NOMO-1 treated with DMSO at 0.1 percent for 48 hours (cell line): ENCODE results near the gene HNRNPUL2.
"Not testable (repeated sequence)": the region's sequence is repeated elsewhere in the genome, so short reads cannot be mapped to it uniquely, and the experiment has no call there.

ENCODE experiments used
- DNase-seq: peaks from one replicate; lab custom pipeline; 2025; ENCODE audit not compliant: unreplicated experiment; lab: John Stamatoyannopoulos, UW

Gene HNRNPUL2

DNA sequence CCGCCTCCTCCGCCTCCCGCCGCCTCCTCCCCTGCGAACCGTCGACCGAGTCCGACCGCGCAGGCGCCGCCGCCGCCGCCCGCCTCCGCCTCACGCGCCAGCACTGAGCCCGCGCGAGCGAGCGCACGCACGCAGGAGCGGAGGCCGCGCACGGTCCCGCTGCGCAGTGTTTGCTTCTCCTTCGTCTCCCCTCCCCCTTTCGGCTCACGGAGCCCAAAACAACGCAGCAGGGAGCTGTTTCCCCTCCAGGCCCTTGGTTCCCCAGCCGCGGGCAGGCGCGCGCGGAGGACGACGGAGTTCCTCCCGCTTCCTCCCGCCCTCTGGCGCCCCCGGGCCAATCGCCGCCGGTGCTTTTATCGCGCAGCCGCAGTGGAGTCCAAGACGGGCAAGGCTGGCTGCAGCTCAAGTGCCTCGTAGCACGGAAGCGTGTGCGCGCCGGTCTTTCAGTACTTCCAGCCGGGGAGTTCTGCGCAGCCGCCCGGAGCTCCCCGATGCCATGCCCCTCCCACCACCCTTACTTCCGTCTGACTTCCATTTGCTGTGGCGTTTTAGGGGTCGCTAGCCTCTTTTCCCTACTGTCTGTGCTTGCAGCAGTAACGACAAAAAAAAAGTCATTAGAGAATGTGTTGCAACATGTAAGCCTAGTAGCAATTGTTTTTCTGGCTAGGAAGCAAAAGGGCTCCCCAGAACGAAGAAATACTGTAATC lies at the start of gene HNRNPUL2:
Gene HNRNPUL2, minus strand, starts transcription at position 293 of the 707 bp plus-strand sequence. CDS start 301 bp downstream, outside the sequence.
- DNase-seq, result peak; percentile 100

DNA sequence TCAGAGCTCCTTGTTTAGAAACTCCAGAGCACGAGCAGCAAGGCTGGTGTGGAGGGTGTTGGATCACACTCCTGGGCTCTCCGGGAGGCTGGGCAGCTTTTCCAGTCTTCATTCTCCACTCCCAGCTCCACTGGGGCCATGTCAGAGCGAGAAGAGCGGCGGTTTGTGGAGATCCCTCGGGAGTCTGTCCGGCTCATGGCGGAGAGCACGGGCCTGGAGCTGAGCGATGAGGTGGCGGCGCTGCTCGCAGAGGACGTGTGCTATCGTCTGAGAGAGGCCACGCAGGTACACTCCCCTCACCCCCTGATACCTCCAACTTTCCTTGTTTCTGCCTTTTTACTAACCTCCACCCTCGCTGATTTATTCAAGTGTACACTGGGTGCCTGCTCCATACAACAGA lies 48.4 kb upstream of the HNRNPUL2 start:
- no peak for DNase-seq

DNA sequence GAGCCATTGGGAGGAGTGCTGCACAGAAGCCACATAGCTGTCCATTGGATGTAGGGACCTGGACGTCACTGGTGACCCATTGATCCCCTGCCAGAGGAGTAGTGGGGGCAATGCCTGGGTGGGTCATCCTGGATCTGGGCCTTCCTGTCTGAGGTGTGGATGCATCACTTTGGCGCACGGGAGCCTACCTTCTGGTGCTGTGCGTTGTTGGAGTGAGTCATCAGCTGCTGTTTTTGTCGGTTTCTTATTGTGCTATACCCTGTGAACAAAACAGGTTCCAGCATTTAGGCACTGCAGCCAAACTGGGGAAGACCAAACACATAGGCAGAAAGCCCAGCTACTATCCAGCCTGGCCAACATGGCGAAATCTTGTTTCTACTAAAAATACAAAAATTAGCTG lies 47.1 kb upstream of the HNRNPUL2 start:
- DNase-seq, result no peak

DNA sequence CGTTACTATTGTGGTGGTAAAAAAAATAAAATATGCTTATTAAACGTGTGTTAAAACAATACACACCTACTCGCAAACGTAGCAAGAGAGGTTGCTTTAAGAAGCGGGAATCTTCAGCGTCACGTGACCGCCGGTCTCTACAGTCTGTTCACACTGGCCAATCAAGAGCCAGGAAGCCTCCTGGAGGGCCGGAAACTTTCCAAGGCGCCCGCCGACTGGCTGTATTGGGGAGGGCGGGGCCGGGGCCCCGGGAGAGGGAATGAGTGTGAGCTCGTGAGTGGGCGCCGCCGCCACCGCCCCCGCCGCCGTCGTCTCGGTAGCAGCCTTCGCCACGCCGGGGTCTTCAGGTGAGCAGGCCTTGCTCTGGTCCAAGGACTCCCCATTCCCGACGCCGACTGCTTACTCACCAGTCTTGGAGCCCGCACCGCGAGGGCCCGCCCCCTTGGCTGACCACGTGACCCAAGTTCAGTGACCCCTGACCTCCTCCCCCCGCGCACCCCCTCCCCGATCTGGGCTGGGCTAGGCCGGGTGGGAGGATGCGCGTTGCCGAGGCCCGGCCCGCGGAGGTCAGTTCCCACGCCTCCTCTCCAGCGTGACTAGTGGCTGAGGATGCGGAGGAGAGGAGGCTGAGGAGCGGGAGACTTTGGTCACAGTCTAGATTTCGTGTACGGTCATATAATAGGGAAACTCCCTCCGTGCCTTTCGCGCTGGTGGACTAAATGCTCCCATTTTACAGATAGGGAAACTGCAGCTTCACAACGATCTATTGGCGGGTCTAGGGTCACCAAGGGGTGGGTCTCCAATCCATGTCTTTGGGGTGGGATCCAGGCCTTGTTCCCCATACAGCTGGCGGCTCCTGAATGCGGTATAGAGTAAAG lies 44.1 kb upstream of the HNRNPUL2 start, which contains the start of gene TAF6L:
Gene TAF6L, plus strand, starts transcription at position 253 of the 878 bp plus-strand sequence. CDS start 4,388 bp downstream, outside the sequence.
- DNase-seq, result peak; percentile 90

DNA sequence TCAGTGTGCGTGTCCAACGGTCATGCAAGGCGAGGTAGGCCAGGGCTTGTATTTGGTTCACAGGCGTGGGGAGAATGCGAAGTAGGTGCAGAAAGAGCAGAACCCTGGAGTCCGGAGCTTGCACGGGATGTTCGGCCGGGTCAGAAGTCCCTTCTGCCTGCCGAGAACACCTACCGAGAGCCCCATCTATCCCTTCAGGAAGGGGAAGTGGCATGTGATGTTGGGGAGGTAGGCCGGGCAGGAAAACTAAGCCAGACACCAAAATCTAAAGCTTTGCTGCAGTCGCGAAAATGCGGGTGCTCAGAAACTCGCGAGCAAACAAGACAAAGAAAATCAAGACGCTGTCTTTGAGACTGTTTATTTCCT lies 43.5 kb upstream of the HNRNPUL2 start:
- peak; percentile 47 for DNase-seq

DNA sequence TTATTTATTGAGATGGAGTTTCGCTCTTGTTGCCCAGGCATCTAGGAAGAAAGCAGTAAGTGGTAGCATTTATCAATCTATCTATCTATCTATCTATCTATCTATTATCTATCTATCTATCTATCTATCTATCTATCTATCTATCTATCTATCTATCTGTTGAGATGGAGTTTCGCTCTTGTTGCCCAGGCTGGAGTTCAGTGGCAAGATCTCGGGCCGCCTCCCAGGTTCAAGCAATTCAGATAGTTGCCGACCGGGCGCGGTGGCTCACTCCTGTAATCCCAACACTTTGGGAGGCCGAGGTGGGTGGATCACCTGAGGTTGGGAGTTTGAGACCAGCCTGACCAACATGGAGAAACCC lies 33.6 kb upstream of the HNRNPUL2 start:
- DNase-seq, result not testable (repeated sequence)

DNA sequence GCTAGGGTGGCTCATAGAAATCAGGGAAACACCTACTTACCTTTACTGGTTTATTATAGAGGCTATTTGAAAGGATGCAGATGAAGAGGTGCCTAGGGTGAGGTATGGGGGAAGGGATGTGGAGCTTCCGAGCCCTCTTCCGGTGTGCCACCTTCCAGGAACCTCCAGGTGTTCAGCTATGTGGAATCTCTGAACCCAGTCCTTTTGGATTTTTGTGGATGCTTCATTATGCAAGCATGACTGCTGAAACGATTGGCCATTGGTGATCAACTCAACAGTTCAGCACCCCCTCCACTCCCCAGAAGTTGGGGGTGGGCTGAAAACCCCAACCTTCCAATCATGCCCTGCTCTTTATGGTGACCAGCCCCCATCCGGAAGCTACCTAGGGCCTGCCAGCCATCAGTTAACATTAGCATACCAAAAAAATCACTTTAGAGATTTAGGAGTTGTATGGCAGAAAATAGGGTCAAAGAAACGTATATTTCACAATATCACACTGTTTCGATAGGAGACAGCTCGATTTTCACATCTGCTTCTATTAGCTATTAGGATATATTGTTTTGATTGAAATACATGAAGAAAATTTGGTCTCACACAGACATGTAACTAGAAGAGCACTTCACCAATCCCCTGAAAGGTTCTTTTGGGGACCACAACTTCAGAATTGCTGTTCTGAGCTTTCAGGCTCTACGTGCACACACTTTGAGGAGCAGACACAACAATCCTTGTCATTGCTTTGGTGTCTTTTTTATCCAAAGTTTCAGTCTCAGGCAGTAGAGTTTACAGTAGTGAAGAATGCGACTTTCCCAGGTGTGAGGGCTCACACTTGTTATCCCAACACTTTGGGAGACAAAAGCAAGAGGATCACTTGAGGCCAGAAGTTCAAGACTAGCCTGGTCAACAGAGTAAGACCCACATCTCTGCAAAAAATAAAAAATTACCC lies 30.9 kb upstream of the HNRNPUL2 start:
- no peak for DNase-seq

DNA sequence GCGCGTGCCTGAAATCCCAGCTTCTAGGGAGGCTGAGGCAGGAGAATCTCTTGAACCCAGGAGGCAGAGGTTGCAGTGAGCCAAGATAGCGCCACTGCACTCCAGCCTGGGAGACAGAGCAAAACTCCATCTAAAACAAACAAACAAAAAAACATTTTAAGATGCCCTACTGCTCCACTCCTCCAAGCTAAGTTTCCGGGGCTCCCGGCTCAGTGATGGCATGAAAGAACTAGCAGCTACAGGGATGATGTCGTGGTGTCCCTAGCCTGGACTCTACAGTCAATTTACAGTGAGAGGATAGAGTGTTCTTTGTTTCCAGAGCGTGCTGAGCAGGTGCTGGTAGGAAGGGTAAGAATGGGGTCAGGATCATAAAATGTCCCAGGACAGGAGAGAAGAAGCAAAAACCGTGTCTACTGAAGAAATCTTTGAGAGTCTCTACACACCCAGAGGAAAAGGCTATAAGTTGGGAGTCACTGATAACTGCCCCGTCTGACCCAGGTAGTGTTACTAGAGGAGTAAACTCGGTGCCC lies 27.9 kb upstream of the HNRNPUL2 start:
- no peak for DNase-seq

DNA sequence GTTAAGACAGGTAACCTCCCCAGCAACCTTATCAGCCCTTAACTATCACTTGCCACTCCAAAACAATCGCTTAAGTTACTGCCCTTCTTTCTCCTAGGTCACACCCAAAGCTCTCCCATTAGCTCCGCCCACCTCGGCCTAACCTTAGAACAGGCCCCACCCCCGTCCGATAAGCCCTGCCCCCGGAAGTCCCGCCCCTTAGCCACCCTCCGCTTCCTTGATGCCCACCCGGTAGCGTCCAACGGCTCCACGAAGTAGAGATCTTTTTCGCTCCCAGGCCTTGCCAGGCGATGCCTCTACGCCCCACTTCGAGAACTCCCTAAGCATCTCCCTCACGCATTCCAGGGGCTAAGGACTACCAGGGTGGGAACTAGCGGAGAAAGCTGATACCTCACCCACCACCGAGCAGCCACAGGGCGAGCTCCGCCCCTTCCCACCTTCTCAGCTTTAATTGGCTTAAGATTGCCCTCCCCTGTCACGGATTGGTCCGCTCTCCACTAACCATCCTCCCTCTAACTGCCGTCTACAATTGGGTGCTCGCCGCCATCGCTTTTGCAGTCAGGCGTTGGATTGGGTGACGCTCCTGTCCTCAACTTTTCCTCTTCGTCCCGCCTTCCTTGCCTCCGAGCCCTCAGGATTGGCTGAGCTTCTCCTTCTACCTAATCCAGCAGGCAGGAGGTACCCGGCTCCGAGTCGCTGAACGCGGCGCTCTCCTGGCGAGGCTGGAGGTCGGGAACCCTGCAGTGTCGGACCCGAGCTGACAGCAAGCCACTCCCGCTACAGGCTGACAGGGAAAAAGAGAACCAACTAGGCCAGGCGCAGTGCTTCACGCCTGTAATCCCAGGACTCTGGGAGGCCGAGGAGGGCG lies 26.7 kb upstream of the HNRNPUL2 start, which contains the start of gene ZBTB3:
Gene ZBTB3, minus strand, starts transcription at position 425 of the 868 bp plus-strand sequence. CDS start 496 bp downstream, outside the sequence.
- DNase-seq, result peak; percentile 100

DNA sequence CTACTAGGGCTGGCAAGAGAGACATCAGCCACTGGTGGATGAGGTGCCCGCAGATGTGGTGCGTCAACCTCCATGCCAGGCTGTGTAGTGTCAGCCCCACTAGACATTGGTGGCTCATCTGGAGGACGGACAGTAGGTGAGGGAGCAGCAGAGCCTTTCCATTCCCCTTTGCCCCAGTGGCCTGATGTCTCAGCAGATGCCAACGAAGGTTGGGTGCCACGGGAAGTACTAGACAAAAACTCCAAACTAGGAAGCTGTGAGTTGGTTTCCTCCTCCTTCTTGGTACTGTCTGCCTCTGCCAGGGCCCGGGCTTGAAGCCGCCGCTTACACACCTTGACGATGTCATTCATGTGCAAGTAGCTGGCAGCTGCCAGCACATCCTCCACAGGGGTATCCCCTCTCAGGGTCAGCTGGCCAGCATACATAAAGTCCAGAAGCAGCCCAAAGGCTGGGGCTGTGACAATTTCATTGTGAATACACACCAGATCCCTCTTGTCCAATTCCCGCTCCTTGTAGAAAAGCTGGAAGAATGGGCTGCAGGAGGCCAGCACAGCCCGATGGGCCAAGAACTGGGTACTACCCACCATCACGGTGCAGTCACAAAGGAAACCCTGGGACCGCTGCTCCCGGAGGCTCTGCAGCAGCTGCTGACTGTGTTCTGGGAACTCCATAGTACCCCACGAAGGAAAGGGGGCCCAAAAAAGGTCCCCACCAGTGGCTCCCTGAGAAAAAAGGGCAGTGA lies 25.9 kb upstream of the HNRNPUL2 start:
- DNase-seq, result no peak

DNA sequence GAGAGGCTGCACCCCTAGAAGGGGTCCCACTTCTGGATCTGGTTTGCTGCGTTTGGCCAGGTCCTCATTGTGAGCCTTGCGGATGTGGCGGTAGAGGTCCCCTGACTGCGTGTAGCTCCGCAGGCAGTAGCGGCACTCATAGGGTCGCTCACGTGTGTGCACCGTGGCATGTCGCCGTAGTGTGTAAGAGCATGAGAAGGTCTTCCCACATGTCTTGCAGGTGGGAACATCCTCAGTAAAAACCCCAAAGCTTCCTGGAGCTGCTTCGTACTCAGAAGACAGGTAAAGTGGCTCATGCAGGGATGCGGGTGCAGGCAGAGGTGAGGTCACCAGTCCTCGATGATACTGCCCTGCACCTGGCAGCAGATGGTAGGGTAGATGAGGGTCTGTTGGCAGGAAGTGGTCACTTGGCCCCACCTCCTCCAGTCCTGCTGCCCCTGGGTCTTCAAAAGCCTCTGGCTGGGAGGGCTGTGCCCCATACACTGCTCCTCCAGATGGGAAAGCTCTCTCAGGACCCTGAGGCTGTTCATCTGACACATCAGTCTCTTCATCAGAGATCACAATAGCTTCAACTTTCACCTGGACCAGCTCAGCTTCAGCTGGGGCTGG lies 25.0 kb upstream of the HNRNPUL2 start:
- DNase-seq, result no peak

DNA sequence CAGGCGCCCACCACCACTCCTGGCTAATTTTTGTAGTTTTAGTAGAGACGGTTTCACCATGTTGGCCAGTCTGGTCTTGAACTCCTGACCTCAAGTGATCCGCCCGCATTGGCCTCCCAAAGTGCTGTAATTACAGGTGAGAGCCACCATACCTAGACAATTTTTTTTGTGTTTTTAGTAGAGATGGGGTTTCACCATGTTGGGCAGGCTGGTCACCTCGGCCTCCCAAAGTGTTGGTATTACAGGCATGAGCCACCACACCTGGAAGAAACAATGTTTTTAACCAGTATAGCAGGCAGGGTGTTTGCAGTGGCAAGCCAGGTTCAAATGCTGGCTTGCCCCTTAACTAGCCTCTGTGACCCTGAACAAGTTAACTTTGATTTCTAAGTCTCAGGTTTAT lies 22.7 kb upstream of the HNRNPUL2 start:
- DNase-seq, result not testable (repeated sequence)

DNA sequence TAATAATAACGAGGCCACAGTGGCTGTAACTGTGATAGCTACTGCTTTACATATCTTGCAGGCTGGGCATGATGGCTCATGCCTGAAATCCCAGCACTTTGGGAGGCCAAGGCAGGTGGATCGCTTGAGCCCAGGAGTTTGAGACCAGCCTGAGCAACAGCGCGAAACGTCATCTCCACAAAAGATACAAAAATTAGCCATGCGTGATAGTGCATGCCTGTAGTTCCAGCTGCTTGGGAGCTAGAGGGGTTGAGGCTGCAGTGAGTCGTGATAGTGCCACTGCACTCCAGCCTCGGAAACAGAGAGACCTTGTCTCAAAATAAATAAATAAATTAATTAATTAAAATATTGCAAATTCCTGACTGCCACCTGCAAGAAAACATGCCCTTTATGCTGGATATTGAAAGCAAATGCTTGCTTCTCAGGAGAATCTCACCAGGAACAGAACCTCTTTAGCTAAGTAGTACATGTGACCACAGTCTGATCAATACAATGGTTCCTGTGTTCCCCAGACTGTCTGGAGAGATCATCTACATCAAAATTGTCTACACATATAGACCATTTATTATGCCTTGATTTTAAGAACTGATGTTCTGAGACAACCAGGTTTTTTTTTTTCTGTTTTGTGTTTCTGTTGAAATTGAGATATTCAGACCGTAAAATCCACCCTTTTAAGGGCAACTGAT lies 20.4 kb upstream of the HNRNPUL2 start:
- no peak for DNase-seq

DNA sequence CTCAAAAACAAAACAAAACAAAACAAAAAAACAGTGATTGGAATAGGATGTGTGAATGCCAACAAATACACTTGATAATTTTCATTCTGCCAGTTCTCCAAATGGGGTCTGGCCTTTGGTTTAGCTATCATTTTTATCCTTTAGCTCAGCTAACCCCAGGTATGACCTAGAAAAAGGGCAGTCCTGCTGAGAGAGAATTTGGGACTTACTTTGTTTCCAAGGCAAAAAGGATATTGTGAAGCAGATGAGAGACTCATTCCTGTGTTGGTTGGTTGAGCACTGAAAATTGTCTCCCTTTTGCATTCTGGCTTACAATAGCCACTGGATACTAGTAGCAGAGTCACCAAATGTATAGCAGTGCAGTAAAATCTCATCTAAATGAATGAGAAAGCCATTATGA lies 9.9 kb upstream of the HNRNPUL2 start:
- no peak for DNase-seq

DNA sequence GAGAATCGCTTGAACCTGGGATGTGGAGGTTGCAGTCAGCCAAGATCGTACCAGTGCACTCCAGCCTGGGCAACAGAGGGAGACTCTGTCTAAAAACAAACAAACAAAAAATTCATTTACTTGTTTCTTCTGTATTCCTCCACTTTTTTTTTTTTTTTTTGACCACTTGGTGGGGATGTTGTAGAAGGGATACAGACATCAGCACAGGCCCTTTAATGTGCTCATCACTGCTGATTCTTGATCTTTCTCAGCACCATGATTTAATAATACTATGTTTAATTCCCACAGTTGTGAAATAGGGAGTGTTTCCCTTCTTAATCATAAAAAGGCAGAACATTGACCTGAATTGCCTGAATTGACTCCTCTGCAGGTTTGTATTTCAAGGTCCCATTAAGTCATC lies 5.6 kb upstream of the HNRNPUL2 start:
- DNase-seq, result peak; percentile 18

DNA sequence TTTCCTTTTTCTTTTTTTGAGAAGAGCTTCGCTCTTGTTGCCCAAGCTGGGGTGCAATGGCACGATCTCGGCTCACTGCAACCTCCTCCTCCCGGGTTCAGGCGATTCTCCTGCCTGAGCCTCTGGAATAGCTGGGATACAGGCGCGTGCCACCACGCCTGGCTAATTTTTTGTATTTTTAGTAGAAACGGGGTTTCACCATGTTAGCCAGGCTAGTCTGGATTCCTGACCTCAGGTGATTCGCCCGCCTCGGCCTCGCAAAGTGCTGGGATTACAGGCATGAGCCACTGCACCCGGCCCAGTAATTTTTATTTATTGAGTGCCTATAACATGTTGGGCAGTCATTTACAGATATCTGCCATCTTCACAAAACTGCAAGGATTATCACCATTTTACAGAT lies 2.8 kb upstream of the HNRNPUL2 start:
- not testable (repeated sequence) for DNase-seq

DNA sequence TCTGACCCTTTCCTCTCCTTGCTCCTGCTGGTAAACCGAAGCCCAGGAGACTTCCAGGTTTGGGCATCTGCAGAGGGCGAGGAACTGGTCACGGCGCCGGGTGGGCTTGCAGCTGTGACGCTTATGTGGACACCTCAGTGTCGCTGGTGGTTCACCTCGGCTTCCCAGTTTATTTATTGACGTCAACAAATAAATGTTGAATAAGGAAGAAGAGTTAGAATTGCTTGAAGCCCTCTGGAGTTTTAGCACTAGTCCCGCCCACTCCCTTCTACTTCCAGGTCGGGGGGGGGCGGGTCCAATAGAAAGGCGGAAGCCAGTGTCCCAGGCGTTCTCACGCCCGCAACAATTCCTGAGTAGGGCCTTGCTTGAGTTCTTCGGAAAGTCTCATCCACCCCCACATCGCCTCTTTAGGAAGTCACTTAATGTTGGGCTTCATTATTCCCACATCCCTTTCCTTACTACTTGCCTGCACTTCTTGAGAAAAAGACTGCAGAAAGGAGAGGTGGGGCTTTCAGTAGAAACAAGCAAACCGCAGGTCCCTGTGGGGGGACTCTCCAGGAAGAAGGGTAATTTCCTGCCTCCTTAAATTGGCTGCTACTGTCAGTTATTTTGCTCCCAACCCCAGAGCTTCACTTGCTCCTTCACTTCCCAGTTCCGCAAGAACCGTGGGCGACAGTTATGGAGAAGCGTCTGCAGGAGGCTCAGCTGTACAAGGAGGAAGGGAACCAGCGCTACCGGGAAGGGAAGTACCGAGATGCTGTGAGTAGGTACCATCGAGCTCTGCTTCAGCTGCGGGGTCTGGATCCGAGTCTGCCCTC lies 1.1 kb upstream of the HNRNPUL2 start, which contains the start of gene TTC9C:
Gene TTC9C, plus strand, starts transcription at position 316 of the 818 bp plus-strand sequence. Its CDS starts 363 bp downstream, at position 679.
- peak; percentile 91 for DNase-seq
